Panc1 (cell line): ENCODE measurements around the gene OARD1.
"Not testable (repeated sequence)": the region's sequence is repeated elsewhere in the genome, so short reads cannot be mapped to it uniquely, and the experiment has no call there.

ENCODE experiments used
- CTCF ChIP-seq: fragments of 450-650 bp; IDR thresholded peaks from 2 replicates; pipeline ENCODE4 v1.5.1; 2017; ENCODE audit warnings: mild to moderate bottlenecking
- POLR2AphosphoS5 ChIP-seq: IDR thresholded peaks from 2 replicates; pipeline ENCODE4 v1.6.1; 2012; ENCODE audit warnings: mild to moderate bottlenecking, low read depth, low read length, moderate library complexity

GRCh38 chr6:41115027-41115426 is 42.9 kb upstream of the OARD1 start:
- TF ChIP-seq CTCF, POLR2AphosphoS5: not testable (repeated sequence)
